AG20443 (cell line): ENCODE results near the gene ABLIM2.

Experiments used
- DNase-seq: peaks from one replicate; pipeline ENCODE4 v3.0.0; 2012; ENCODE audit warnings: low spot score, mixed read lengths

The ABLIM2 gene

DNA sequence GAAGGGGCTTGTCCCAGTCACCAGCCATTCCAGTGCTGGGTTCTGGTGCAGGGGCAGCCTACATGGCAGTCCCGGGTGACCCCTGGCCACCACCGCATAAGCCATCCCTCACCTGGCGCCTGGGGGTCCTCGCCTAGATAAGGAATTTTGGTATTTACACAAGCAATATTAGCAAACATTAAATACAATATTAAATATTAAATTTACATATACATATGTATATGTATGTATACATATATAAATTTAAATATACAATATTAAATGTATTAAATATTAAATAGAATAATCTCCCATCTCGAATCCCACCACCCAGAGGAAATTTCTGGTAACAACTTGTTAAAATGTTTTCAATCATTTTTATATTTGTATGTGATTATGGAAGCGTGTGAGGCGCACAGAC is 114.4 kb downstream of the ABLIM2 start:
- DNase-seq: no peak

DNA sequence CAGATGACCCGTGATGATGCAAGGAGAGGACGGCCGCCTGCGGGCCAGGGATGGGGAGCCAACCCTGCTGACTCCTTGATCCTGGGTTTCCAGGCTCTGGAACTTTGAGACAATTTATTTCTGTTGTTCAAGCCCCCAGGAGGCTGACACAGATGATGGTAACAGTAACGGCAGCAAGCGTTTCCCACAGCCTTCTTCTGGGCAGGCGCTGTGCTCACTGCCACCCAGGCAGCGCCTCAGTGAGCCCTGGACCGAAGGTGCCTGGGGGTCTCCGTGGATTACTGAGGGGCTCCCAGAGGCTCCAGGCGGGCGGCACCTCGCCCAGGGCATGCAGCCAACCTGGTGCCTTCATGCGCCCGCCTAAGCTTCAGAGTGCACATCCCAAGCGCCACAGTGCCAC is 115.0 kb downstream of the ABLIM2 start:
- no peak for DNase-seq

- no peak for DNase-seq
Observed at GRCh38 chr4:8041868-8042267, 116.7 kb downstream of the ABLIM2 start.

DNA sequence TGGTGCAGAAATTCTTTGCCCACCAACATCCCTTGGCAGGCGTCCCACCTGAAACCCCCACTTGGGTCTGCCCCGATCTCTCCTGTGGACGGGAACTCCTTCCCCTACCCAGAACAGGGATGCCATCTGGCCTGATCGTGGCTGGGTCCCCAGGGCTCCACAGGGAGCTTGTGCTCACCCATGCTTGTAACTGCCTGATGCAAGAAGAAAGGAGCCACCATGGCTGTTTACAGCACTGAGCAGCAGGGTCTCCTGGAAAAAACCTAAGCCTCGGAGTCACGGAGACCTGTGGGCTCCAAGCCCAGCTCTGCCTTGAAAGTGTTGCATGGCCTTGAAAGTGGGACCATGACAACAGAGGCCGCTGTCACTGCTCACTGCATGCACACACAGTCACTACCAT is 117.4 kb downstream of the ABLIM2 start:
- DNase-seq: no peak

DNA sequence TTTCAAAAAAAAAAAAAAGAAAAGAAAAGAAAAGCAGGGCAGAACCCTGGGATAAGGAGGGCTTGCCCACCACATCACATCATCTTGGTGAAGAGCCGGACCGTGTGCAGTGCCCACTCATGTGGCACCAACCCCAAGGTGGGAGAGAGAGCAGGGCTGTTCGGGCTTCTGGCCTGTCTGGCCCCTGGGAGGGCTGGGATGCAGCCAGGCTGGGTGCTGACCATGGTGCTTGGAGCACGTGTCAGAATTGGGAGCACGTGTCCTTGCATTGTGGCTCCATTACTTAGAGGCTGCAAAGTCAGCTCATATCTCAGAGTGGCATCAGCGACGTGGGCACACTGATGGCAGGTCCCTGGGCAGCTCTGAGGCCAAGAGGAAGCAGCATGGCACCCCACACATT is 118.0 kb downstream of the ABLIM2 start:
- no peak for DNase-seq

GRCh38 chr4:8039853-8040252 is 118.8 kb downstream of the ABLIM2 start:
- no peak for DNase-seq

GRCh38 chr4:8039290-8039689 is 119.3 kb downstream of the ABLIM2 start:
- no peak for DNase-seq

DNA sequence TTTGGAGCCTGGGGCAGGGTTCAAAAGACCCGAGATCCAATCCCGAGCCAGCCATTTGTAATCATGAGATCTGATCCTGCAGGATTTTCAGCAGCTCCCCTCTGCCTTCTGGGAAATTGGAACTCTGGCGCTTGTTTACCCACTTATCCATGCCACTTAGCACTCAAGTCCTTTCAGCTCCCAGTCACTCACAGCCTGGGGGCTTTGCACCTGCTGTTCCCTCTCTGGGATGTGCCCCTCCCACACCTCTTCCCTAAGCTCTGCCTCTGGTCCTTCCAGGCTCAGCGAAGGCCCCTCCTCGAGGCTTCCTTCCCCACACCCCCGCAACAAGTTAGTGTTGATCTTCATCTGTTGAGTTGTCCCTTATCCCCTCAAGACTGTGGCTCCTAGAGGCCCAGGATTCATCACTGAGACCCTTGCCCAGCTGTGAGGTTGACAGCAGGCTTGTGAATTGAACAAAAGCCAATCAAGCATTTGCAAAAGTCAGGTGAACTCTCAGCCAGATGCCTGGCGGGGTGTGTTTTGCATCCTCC is 119.8 kb downstream of the ABLIM2 start:
- DNase-seq: no peak

- DNase-seq: no peak
Observed at GRCh38 chr4:8038083-8038482, 120.5 kb downstream of the ABLIM2 start.

GRCh38 chr4:8037150-8037769 is 121.4 kb downstream of the ABLIM2 start:
- no peak for DNase-seq

GRCh38 chr4:8035371-8035780 is 123.2 kb downstream of the ABLIM2 start:
- DNase-seq: no peak

GRCh38 chr4:8033829-8034528 is 124.6 kb downstream of the ABLIM2 start:
- DNase-seq: no peak

- DNase-seq: no peak
Observed at GRCh38 chr4:8033067-8033755, 125.4 kb downstream of the ABLIM2 start.

DNA sequence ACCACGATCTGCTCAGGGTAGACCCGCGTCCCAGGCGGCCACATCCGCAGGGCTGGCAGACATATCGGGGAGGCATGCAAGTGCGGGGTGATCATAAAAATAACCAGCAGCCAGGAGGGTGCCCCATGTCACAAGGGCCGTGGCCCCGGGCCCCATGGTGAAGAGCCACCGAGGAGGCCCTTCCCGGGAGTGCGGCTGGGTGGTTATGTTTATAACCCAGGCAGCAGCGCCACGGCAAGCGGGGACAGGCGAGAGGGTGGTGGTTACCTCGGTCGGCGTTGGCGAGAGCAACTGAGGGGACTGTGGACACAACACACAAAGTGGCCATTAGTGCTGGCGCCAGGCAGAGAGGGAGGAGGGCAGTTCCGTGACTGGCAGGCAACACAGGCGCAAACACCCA is 126.2 kb downstream of the ABLIM2 start:
- no peak for DNase-seq

- DNase-seq: no peak
Observed at GRCh38 chr4:8030121-8030781, 128.4 kb downstream of the ABLIM2 start.

GRCh38 chr4:8029689-8030088 is 128.9 kb downstream of the ABLIM2 start:
- no peak for DNase-seq

DNA sequence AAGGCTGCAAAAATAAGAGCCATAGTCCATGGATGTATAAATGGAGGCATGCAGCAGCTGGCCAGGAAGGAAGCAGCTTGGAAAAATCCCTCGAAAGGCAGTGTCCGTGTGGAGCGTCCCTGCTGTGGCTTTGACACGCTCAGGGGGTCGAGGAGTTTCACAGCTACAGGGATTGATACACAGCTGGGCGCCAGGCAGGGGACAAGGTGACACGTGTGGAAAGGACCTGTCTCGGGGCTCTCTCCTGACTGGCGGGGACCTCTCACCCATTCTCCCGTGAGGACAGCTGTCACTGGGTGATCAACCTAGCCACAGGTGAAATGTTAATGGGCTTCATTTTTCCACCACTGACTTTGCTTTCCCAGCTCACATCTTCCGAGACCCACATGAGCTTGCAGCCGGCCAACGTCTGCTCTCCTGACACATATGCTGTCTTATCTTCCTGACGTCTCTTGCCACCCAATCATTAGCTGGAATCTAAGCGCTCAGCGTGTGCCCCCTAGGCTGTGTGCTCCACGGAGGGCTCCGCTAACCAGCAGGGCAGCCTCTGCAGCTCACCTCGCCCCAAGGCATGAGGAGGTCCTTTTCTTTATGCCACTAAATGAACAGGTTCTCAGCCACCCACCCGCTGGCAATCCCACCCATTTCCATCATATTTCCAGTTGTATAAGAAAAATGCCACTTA is 129.6 kb downstream of the ABLIM2 start:
- no peak for DNase-seq

DNA sequence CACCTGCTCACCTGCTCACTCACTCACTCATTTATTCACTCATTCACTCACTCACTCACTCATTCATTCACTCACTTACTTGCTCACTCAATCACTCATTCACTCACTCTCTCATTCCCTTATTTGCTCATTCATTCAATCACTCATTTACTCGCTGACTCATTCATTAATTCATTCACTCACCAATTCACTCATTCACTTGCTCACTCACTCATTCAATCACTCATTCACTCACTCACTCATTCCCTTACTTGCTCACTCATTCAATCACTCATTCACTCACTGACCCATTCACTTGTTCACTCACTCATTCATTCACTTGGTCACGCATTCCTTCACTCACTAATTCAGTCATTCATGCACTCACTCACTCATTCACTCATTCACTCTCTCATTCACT is 130.2 kb downstream of the ABLIM2 start:
- no peak for DNase-seq

GRCh38 chr4:8026453-8026852 is 132.2 kb downstream of the ABLIM2 start:
- DNase-seq: no peak

GRCh38 chr4:8025668-8026067 is 132.9 kb downstream of the ABLIM2 start:
- DNase-seq: no peak

- DNase-seq: no peak
Observed at GRCh38 chr4:8024073-8024786, 134.4 kb downstream of the ABLIM2 start.

DNA sequence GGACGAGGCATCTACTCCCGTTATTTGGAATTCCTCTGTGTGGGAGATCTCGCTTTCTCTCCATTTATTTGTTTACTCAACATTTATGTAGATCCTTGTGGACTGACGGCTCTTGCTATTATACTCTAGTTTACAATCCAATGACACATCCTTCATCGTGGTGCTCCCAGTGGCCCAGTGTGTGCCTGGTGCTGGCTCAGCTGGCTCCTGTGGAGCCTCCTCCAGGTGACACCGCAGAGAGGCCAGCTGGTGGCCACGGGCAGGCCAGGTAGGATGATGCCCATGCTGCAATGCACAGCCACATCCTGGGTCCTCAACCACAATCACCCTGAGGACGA is 134.9 kb downstream of the ABLIM2 start:
- no peak for DNase-seq
